Panc1 (cell line): ENCODE measurements around the gene DOP1A. TPM values are rescaled to one million over a fixed set of nuclear protein-coding genes. Genes with fewer than 3 reads are reported as not detected.

ENCODE experiments used
- ATAC-seq: fragments of 200-7000 bp; cut with Tn5 transposase; 2 replicates; pipeline ENCODE4 v1.9.1; 2020; ENCODE audit warnings: mild to moderate bottlenecking, moderate library complexity
- BruUV-seq: library from RNA; stranded (reverse); fragments of 400-500 nt; replicated peaks from 2 replicates; lab custom pipeline; 2021; lab: Mats Ljungman, UMichigan
- CTCF ChIA-PET: fragments of 300-600 bp; sonication (Branson Sonifier 250); formaldehyde crosslinking; loops from one replicate; lab custom pipeline; 2022; ENCODE audit warnings: antibody characterized with exemption; lab: Charles Lee
- POLR2A ChIA-PET: fragments of 300-600 bp; sonication (Branson Sonifier 250); formaldehyde crosslinking; loops from one replicate; lab custom pipeline; 2022; ENCODE audit warnings: antibody characterized with exemption; lab: Charles Lee
- DNase-seq: peaks from one replicate; pipeline ENCODE4 v3.0.0-alpha.2; 2010; ENCODE audit warnings: low read depth, low spot score
- H3K27ac ChIP-seq: 2 replicates; pipeline ENCODE4 v1.5.1; 2011; ENCODE audit warnings: mild to moderate bottlenecking, low read length, inconsistent platforms
- H3K27me3 ChIP-seq: fragments of 200-500 bp; sonication (Bioruptor generic); 2 replicates; pipeline ENCODE4 v1.6.0; 2014; ENCODE audit warnings: low read length, inconsistent platforms; ENCODE audit not compliant: control insufficient read depth, insufficient read depth
- H3K36me3 ChIP-seq: fragments of 200-500 bp; sonication (Bioruptor generic); 2 replicates; pipeline ENCODE4 v1.5.1; 2014; ENCODE audit warnings: inconsistent platforms, mild to moderate bottlenecking, low read length, moderate library complexity; ENCODE audit not compliant: control insufficient read depth, insufficient read depth
- H3K4me1 ChIP-seq: 2 replicates; pipeline ENCODE4 v1.5.1; 2011; ENCODE audit warnings: inconsistent platforms, mild to moderate bottlenecking, low read length, moderate library complexity; ENCODE audit not compliant: control insufficient read depth, insufficient read depth
- H3K4me3 ChIP-seq, 2 experiments: 2 replicates each; pipeline ENCODE4 v1.5.1; 2011 to 2012; ENCODE audit warnings: low read depth in 2 of 2, low read length in 2 of 2, mild to moderate bottlenecking in 2 of 2, inconsistent platforms in 1 of 2, moderate library complexity in 1 of 2
- H3K9me3 ChIP-seq: fragments of 200-500 bp; sonication (Bioruptor generic); 2 replicates; pipeline ENCODE4 v1.5.1; 2014; ENCODE audit warnings: low read depth, mild to moderate bottlenecking, inconsistent platforms, low read length, moderate library complexity; ENCODE audit not compliant: control insufficient read depth, insufficient read depth
- POLR2AphosphoS5 ChIP-seq: IDR thresholded peaks from 2 replicates; pipeline ENCODE4 v1.6.1; 2012; ENCODE audit warnings: mild to moderate bottlenecking, low read depth, low read length, moderate library complexity
- SIN3A ChIP-seq: IDR thresholded peaks from 2 replicates; pipeline ENCODE4 v1.6.1; 2012; ENCODE audit warnings: low read depth, mild to moderate bottlenecking, low read length, moderate library complexity, borderline replicate concordance; ENCODE audit not compliant: insufficient read depth
- TCF7L2 ChIP-seq: IDR thresholded peaks from 2 replicates; pipeline ENCODE4 v1.6.1; 2011; ENCODE audit warnings: mild to moderate bottlenecking, low read depth, low read length, inconsistent platforms
- in situ Hi-C: cut with HindIII; loops from 2 replicates; pipeline ENCODE4 v1.10.0; 2016; ENCODE audit warnings: low sequenced_read_pairs, low pct_unique_long_range_greater_than_20kb
- intact Hi-C: fragments of 100-400 bp; cut with micrococcal nuclease; formaldehyde crosslinking; loops from one replicate; pipeline ENCODE4 v1.10.0; 2022; ENCODE audit not compliant: unreplicated experiment
- total RNA-seq: library from RNA; stranded (reverse); gene quantifications from one replicate; pipeline ENCODE4 v1.2.1, GENCODE V29; 2021; ENCODE audit not compliant: unreplicated experiment
- TF ChIP-seq, protein P1 (sequence below): fragments of 450-650 bp; IDR thresholded peaks from 2 replicates; pipeline ENCODE4 v1.5.1; 2017; ENCODE audit warnings: mild to moderate bottlenecking
- TF ChIP-seq, protein P2 (sequence below), 2 experiments: IDR thresholded peaks; 2 replicates each; pipeline ENCODE4 v1.6.1; 2011 to 2012; ENCODE audit warnings: low read depth in 2 of 2, control low read depth in 1 of 2, low read length in 1 of 2, mild to moderate bottlenecking in 1 of 2, moderate library complexity in 1 of 2; ENCODE audit not compliant: insufficient read depth in 1 of 2

The DOP1A gene
- total RNA-seq, 1 experiment from 2014 or later, result 13.4 TPM

DNA sequence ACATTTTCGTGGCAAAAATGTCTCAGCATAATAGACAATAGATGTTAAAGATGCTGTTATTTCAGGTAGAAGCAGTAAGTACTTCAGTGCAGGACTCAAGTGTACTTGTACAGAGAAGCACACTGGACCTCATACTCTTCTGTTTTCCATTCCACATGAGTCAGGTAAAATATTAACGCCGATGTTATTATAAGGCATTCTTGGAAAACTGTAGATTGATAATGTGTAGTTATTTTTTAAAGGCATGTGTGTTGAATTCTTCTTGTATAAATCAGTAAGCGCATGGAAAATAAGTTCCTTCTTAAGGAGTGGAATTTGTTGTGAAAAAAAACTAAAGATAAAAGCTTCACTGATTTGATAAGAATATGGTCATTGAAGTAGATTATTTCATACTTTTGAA, 45.8 kb downstream of the DOP1A start:
- CTCF ChIA-PET, result no interaction called here

DNA sequence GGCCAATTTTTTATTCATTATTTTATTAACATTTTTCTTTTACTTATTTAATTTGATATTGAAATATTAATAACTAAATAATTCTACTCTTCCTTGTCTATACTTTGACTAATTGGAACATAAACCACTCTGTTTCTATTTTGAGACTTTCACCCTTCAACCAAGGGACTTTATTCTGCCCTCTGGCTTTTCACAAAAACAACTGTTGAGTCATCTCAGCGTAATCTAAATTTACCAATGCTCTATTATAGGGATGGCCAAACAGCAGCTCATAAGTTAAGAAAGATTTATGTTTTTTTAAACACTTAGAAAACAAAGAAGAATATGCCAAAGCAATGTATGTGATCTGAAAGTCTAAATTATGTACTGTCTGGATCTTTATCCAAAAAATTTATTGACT, 46.7 kb downstream of the DOP1A start:
- in situ Hi-C loops, result no loop called here
- ATAC-seq (no peak), DNase-seq (no peak)
- POLR2A ChIA-PET, result no interaction called here
- Histone ChIP-seq H3K36me3 (peaks cover 2% of the 10 kb centered on the region; the same call in 1 of the 2 replicates), H3K4me1 (no peaks in the 10 kb centered on the region), H3K27me3 (no peaks in the 10 kb centered on the region), H3K27ac (no peak overlapping the region), H3K4me3 (no peak overlapping the region), H3K9me3 (no peaks in the 10 kb centered on the region)
- CTCF ChIA-PET, result no interaction called here
- TF ChIP-seq POLR2AphosphoS5 (no peak), TCF7L2 (no peak), SIN3A (no peak)
- TF ChIP-seq, protein P1, sequence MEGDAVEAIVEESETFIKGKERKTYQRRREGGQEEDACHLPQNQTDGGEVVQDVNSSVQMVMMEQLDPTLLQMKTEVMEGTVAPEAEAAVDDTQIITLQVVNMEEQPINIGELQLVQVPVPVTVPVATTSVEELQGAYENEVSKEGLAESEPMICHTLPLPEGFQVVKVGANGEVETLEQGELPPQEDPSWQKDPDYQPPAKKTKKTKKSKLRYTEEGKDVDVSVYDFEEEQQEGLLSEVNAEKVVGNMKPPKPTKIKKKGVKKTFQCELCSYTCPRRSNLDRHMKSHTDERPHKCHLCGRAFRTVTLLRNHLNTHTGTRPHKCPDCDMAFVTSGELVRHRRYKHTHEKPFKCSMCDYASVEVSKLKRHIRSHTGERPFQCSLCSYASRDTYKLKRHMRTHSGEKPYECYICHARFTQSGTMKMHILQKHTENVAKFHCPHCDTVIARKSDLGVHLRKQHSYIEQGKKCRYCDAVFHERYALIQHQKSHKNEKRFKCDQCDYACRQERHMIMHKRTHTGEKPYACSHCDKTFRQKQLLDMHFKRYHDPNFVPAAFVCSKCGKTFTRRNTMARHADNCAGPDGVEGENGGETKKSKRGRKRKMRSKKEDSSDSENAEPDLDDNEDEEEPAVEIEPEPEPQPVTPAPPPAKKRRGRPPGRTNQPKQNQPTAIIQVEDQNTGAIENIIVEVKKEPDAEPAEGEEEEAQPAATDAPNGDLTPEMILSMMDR, result no peak
- TF ChIP-seq, protein P2, sequence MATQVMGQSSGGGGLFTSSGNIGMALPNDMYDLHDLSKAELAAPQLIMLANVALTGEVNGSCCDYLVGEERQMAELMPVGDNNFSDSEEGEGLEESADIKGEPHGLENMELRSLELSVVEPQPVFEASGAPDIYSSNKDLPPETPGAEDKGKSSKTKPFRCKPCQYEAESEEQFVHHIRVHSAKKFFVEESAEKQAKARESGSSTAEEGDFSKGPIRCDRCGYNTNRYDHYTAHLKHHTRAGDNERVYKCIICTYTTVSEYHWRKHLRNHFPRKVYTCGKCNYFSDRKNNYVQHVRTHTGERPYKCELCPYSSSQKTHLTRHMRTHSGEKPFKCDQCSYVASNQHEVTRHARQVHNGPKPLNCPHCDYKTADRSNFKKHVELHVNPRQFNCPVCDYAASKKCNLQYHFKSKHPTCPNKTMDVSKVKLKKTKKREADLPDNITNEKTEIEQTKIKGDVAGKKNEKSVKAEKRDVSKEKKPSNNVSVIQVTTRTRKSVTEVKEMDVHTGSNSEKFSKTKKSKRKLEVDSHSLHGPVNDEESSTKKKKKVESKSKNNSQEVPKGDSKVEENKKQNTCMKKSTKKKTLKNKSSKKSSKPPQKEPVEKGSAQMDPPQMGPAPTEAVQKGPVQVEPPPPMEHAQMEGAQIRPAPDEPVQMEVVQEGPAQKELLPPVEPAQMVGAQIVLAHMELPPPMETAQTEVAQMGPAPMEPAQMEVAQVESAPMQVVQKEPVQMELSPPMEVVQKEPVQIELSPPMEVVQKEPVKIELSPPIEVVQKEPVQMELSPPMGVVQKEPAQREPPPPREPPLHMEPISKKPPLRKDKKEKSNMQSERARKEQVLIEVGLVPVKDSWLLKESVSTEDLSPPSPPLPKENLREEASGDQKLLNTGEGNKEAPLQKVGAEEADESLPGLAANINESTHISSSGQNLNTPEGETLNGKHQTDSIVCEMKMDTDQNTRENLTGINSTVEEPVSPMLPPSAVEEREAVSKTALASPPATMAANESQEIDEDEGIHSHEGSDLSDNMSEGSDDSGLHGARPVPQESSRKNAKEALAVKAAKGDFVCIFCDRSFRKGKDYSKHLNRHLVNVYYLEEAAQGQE (IDR thresholded peaks at IDR 0.05; ENCODE audit: insufficient read depth in 1 of 2, low read depth in 2 of 2, low read length in 1 of 2), result no peak
- no TSS peak for BruUV-seq
- intact Hi-C loops, result no loop called here

More for the DNA sequence above, 45.8 kb downstream of the DOP1A start:
- ATAC-seq (no peak), DNase-seq (no peak)
- TF ChIP-seq, protein P2 (IDR thresholded peaks at IDR 0.05; ENCODE audit: insufficient read depth in 1 of 2, low read depth in 2 of 2, low read length in 1 of 2), result no peak
- no peak for TF ChIP-seq TCF7L2
- TF ChIP-seq POLR2AphosphoS5, result no peak
- Histone ChIP-seq H3K27ac (no peak overlapping the region), H3K27me3 (no peaks in the 10 kb centered on the region), H3K4me1 (no peaks in the 10 kb centered on the region), H3K36me3 (peaks cover 2% of the 10 kb centered on the region; the same call in 1 of the 2 replicates), H3K4me3 (no peak overlapping the region), H3K9me3 (no peaks in the 10 kb centered on the region)
- intact Hi-C loops (no loop called here), in situ Hi-C loops (no loop called here)
- POLR2A ChIA-PET, result no interaction called here
- BruUV-seq, result no TSS peak
